MCF 10A (cell line): Measurements from ENCODE around the gene ATG7. TPM values are rescaled to one million over a fixed set of nuclear protein-coding genes. Genes with fewer than 3 reads are reported as not detected.
A peak's percentile ranks its signal among the peaks of the same experiment; 100 is the strongest.

Experiments
- BruUV-seq: library from RNA; stranded (reverse); fragments of 400-500 nt; replicated peaks from 2 replicates; lab custom pipeline; 2021; lab: Mats Ljungman, UMichigan
- CTCF ChIA-PET: fragments of 300-600 bp; sonication (Branson Sonifier 250); formaldehyde crosslinking; extraction: SDS; loops from one replicate; lab custom pipeline; 2021; ENCODE audit warnings: antibody characterized with exemption, inconsistent platforms; lab: Yijun Ruan, JAX
- POLR2A ChIA-PET: fragments of 300-600, 350-650 bp; sonication (Branson Sonifier 250); formaldehyde crosslinking; extraction: SDS; loops from one replicate; lab custom pipeline; 2020; ENCODE audit warnings: antibody characterized with exemption, inconsistent platforms; lab: Yijun Ruan, JAX
- DNase-seq: peaks from one replicate; pipeline ENCODE4 v3.0.0-alpha.2; 2018; ENCODE audit not compliant: unreplicated experiment
- H3K27ac Mint-ChIP-seq: one replicate; pipeline ENCODE4 v1.8.0; 2022; ENCODE audit warnings: mild to moderate bottlenecking, low read depth, mixed read lengths; ENCODE audit not compliant: unreplicated experiment
- H3K27me3 Mint-ChIP-seq: one replicate; pipeline ENCODE4 v1.8.0; 2022; ENCODE audit warnings: mixed read lengths; ENCODE audit not compliant: insufficient read depth, unreplicated experiment
- H3K36me3 Mint-ChIP-seq: one replicate; pipeline ENCODE4 v1.8.0; 2022; ENCODE audit warnings: mild to moderate bottlenecking, moderate library complexity, mixed read lengths; ENCODE audit not compliant: insufficient read depth, unreplicated experiment
- H3K4me1 Mint-ChIP-seq: one replicate; pipeline ENCODE4 v1.8.0; 2022; ENCODE audit warnings: mixed read lengths; ENCODE audit not compliant: insufficient read depth, unreplicated experiment
- H3K4me3 Mint-ChIP-seq: one replicate; pipeline ENCODE4 v1.8.0; 2022; ENCODE audit warnings: mild to moderate bottlenecking, moderate library complexity, mixed read lengths; ENCODE audit not compliant: unreplicated experiment
- H3K9me3 Mint-ChIP-seq: one replicate; pipeline ENCODE4 v1.8.0; 2022; ENCODE audit warnings: mixed read lengths; ENCODE audit not compliant: unreplicated experiment
- intact Hi-C: fragments of 100-400 bp; cut with micrococcal nuclease; formaldehyde crosslinking; loops from 2 replicates; pipeline ENCODE4 v1.14.1; 2022
- total RNA-seq: library from RNA; stranded (reverse); gene quantifications from 2 replicates; pipeline ENCODE4 v1.2.3, GENCODE V29; 2022
- TF ChIP-seq, protein P1 (sequence below): fragments of 200-600 bp; IDR thresholded peaks from one replicate; pipeline ENCODE4 v1.8.0; 2022; ENCODE audit warnings: antibody characterized with exemption, mild to moderate bottlenecking; ENCODE audit not compliant: unreplicated experiment

ATG7 gene
- total RNA-seq, 1 experiment from 2014 or later: 54.0 TPM

DNA sequence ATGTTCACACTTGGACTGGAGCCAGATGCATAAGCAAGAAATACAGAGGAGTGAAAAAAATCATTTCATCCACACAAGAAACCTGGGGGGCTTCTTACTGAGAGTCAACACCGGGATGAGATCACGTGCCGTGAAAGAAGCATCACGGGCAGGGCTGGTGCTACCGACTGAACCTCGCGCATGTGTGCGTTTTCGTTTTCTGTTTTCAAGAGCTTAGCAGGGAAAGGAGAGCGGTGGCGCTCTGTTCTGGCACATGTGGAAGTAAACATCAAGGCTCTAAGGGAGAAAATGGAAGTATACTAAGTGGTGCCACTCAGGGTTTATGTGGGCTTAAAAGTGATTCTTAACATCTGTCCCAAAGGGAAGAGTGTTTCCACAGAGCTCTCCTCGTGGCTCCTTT lies 315.6 kb downstream of the ATG7 start:
- Mint-ChIP-seq H3K4me3 (no peak overlapping the region), H3K9me3 (no peaks in the 10 kb centered on the region), H3K36me3 (peaks cover 24% of the 10 kb centered on the region), H3K27ac (no peak overlapping the region), H3K27me3 (no peaks in the 10 kb centered on the region), H3K4me1 (peaks cover 60% of the 10 kb centered on the region)
- POLR2A ChIA-PET: interaction anchor here (2.5 kb wide), 1 partner anchor 12 kb away, joined by 7 read pairs; no protein-coding TSS in a partner anchor
- TF ChIP-seq, protein P1, sequence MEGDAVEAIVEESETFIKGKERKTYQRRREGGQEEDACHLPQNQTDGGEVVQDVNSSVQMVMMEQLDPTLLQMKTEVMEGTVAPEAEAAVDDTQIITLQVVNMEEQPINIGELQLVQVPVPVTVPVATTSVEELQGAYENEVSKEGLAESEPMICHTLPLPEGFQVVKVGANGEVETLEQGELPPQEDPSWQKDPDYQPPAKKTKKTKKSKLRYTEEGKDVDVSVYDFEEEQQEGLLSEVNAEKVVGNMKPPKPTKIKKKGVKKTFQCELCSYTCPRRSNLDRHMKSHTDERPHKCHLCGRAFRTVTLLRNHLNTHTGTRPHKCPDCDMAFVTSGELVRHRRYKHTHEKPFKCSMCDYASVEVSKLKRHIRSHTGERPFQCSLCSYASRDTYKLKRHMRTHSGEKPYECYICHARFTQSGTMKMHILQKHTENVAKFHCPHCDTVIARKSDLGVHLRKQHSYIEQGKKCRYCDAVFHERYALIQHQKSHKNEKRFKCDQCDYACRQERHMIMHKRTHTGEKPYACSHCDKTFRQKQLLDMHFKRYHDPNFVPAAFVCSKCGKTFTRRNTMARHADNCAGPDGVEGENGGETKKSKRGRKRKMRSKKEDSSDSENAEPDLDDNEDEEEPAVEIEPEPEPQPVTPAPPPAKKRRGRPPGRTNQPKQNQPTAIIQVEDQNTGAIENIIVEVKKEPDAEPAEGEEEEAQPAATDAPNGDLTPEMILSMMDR: no peak
- DNase-seq: no peak
- intact Hi-C loops: loop anchor here (10.0 kb wide), 1 partner anchor 217 kb away; no protein-coding TSS in a partner anchor
- BruUV-seq: no TSS peak
- CTCF ChIA-PET: interaction anchor here (0.6 to 1.4 kb wide), 4 partner anchors 64 to 458 kb away, joined by 3 to 5 read pairs (median 3); no protein-coding TSS in a partner anchor

DNA sequence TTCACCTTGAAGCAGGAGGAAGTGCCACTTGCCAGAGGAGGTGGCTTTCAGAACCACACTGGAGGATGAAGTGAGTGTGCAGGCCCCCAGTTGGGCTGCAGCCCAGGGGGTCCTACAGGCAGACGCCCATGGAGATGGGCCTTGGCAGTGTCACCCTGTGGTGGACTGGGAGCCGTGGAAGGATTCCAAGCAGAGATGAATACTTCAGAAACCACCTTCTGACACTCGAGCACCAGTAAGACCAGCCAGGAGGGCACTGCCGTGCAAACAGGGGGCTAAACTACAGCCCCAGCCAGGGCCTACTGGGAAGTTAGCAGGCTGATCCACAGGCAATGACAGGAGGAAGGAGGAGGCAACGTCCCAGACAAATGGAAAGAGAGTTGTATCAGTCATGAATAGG lies 316.1 kb downstream of the ATG7 start:
- BruUV-seq: no TSS peak
- Mint-ChIP-seq H3K27me3 (no peaks in the 10 kb centered on the region), H3K9me3 (no peaks in the 10 kb centered on the region), H3K36me3 (peaks cover 19% of the 10 kb centered on the region), H3K4me3 (no peak overlapping the region), H3K27ac (peak overlapping the region; percentile 50), H3K4me1 (peaks cover 60% of the 10 kb centered on the region)
- ChIA-PET CTCF (interaction anchor here (0.6 kb wide), 1 partner anchor 458 kb away, joined by 5 read pairs; no protein-coding TSS in a partner anchor), POLR2A (no interaction called here)
- TF ChIP-seq, protein P1: no peak
- intact Hi-C loops: loop anchor here (10.0 kb wide), 1 partner anchor 216 kb away; no protein-coding TSS in a partner anchor
- no peak for DNase-seq

DNA sequence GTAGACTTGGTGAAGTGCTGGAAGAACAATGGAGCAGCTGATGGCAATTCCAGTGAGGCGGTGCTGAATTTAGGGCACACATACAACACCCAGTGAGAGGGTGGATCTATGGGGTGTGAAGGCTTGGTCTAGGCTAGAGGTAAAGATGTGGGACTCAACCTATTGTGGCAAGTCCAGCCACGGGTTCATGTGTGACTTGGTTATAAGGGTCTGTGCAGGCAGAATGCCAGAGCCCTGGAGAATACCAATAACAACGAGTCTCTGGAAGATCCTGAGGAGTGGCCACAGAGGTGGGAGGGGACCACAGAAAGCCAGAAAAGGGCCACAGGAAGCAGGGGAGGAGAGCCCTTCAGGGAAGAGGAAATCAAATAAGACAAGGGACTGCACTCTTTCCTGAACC lies 316.6 kb downstream of the ATG7 start:
- intact Hi-C loops: loop anchor here (10.0 kb wide), 1 partner anchor 216 kb away; no protein-coding TSS in a partner anchor
- H3K27me3 Mint-ChIP-seq: no peaks in the 10 kb centered on the region
- H3K9me3 Mint-ChIP-seq: no peaks in the 10 kb centered on the region
- no peak for DNase-seq
- H3K4me1 Mint-ChIP-seq: peaks cover 60% of the 10 kb centered on the region
- no TSS peak for BruUV-seq
- peaks cover 16% of the 10 kb centered on the region for H3K36me3 Mint-ChIP-seq
- CTCF ChIA-PET: no interaction called here
- peak overlapping the region; percentile 50 for H3K27ac Mint-ChIP-seq
- no peak overlapping the region for H3K4me3 Mint-ChIP-seq
- TF ChIP-seq, protein P1: no peak
- POLR2A ChIA-PET: no interaction called here

DNA sequence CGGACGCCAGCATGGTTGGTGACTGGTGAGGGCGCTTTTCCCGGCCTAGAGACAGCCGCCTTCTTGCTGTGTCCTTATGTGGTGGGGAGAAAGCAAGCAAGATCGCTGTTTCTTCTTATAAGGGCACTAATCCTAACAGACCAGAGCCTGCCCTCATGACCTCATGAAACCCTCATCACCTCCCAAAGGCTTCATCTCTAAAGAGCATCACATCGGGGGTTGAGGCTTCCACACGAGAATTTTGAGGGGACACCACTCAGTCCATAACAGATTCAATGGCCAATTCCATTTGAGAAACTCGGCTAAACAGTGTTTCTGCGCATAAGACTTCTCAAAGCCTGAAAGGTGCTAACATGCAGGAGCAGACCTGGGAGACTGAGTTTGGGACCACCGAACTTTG lies 317.5 kb downstream of the ATG7 start:
- intact Hi-C loops: loop anchor here (10.0 kb wide), 1 partner anchor 215 kb away; no protein-coding TSS in a partner anchor
- no TSS peak for BruUV-seq
- DNase-seq: no peak
- Mint-ChIP-seq H3K4me1 (peaks cover 51% of the 10 kb centered on the region), H3K4me3 (no peak overlapping the region), H3K27me3 (no peaks in the 10 kb centered on the region), H3K27ac (no peak overlapping the region), H3K9me3 (no peaks in the 10 kb centered on the region), H3K36me3 (peaks cover 11% of the 10 kb centered on the region)
- TF ChIP-seq, protein P1: no peak
- ChIA-PET CTCF (interaction anchor here (0.6 to 0.8 kb wide), 2 partner anchors 18 to 284 kb away, joined by 3 read pairs; no protein-coding TSS in a partner anchor), POLR2A (interaction anchor here (0.6 to 2.7 kb wide), 5 partner anchors 10 to 203 kb away, joined by 3 to 19 read pairs (median 3); no protein-coding TSS in a partner anchor)
